ENCODE data around the gene IGFBP3.
"Not testable (repeated sequence)": the region's sequence is repeated elsewhere in the genome, so short reads cannot be mapped to it uniquely, and the experiment has no call there.

The IGFBP3 gene

GRCh38 chr7:45944058-45944457 lies 23.0 kb upstream of the IGFBP3 start:
- Histone ChIP-seq H3K27ac (ENCODE audit: low read length) (no peak overlapping the region), H2AFZ (ENCODE audit: low read depth, low read length) (no peak overlapping the region), H3K4me3 (ENCODE audit: low read depth in 1 of 2, low read length in 2 of 2) (no peak overlapping the region), H4K20me1 (ENCODE audit: insufficient read depth, low read length) (no peaks in the 10 kb centered on the region), H3K36me3 (ENCODE audit: insufficient read depth, low read length) (no peaks in the 10 kb centered on the region), H3K27me3 (ENCODE audit: insufficient read depth, low read length, poor library complexity) (no peaks in the 10 kb centered on the region), H3K79me2 (ENCODE audit: insufficient read depth, low read length) (no peaks in the 10 kb centered on the region), H3K9ac (ENCODE audit: low read depth, low read length) (no peak overlapping the region), H3K9me3 (ENCODE audit: insufficient read depth, low read length, severe bottlenecking) (no peaks in the 10 kb centered on the region), H3K4me1 (ENCODE audit: insufficient read depth, low read length) (0 out of 2 replicates have a peak, but pooled peaks cover 3% of the 10 kb centered on the region), H3K4me2 (ENCODE audit: insufficient read depth, low read length) (no peak overlapping the region)
- no peak for ATAC-seq (ENCODE audit: insufficient read depth, low read depth)
- TF ChIP-seq CTCF (IDR thresholded peaks at IDR 0.05; ENCODE audit: borderline replicate concordance, extremely low read depth, low read length, poor library complexity, severe bottlenecking), result no peak
- TF ChIP-seq EZH2 (IDR thresholded peaks at IDR 0.05; ENCODE audit: borderline replicate concordance, low read depth, low read length, severe bottlenecking), result no peak
- DNase-seq, result no peak

GRCh38 chr7:45940939-45941338 lies 19.9 kb upstream of the IGFBP3 start:
- H3K9ac ChIP-seq (ENCODE audit: low read depth, low read length), result no peak overlapping the region
- no peaks in the 10 kb centered on the region for H3K9me3 ChIP-seq (ENCODE audit: insufficient read depth, low read length, severe bottlenecking)
- H3K4me3 ChIP-seq (ENCODE audit: low read depth in 1 of 2, low read length in 2 of 2), result no peak overlapping the region
- H3K27me3 ChIP-seq (ENCODE audit: insufficient read depth, low read length, poor library complexity), result no peaks in the 10 kb centered on the region
- no peaks in the 10 kb centered on the region for H3K79me2 ChIP-seq (ENCODE audit: insufficient read depth, low read length)
- ATAC-seq (ENCODE audit: insufficient read depth, low read depth) (no peak), DNase-seq (no peak)
- TF ChIP-seq EZH2 (IDR thresholded peaks at IDR 0.05; ENCODE audit: borderline replicate concordance, low read depth, low read length, severe bottlenecking), result no peak
- TF ChIP-seq CTCF (IDR thresholded peaks at IDR 0.05; ENCODE audit: borderline replicate concordance, extremely low read depth, low read length, poor library complexity, severe bottlenecking), result no peak
- 0 out of 2 replicates have a peak, but pooled peaks cover 3% of the 10 kb centered on the region for H3K4me1 ChIP-seq (ENCODE audit: insufficient read depth, low read length)
- no peaks in the 10 kb centered on the region for H4K20me1 ChIP-seq (ENCODE audit: insufficient read depth, low read length)
- no peaks in the 10 kb centered on the region for H3K36me3 ChIP-seq (ENCODE audit: insufficient read depth, low read length)
- no peak overlapping the region for H3K27ac ChIP-seq (ENCODE audit: low read length)
- no peak overlapping the region for H3K4me2 ChIP-seq (ENCODE audit: insufficient read depth, low read length)
- H2AFZ ChIP-seq (ENCODE audit: low read depth, low read length), result no peak overlapping the region

GRCh38 chr7:45940237-45940781 lies 19.2 kb upstream of the IGFBP3 start:
- not testable (repeated sequence) for H3K4me1 ChIP-seq (ENCODE audit: insufficient read depth, low read length); H4K20me1 ChIP-seq (ENCODE audit: insufficient read depth, low read length); H3K9ac ChIP-seq (ENCODE audit: low read depth, low read length); H3K4me2 ChIP-seq (ENCODE audit: insufficient read depth, low read length); H3K36me3 ChIP-seq (ENCODE audit: insufficient read depth, low read length); H3K79me2 ChIP-seq (ENCODE audit: insufficient read depth, low read length); H2AFZ ChIP-seq (ENCODE audit: low read depth, low read length); H3K27me3 ChIP-seq (ENCODE audit: insufficient read depth, low read length, poor library complexity); H3K4me3 ChIP-seq (ENCODE audit: low read depth in 1 of 2, low read length in 2 of 2); H3K9me3 ChIP-seq (ENCODE audit: insufficient read depth, low read length, severe bottlenecking); H3K27ac ChIP-seq (ENCODE audit: low read length)
- DNase-seq (peak; percentile 54), ATAC-seq (ENCODE audit: insufficient read depth, low read depth) (peak; percentile 79)

GRCh38 chr7:45939574-45939973 lies 18.5 kb upstream of the IGFBP3 start:
- Histone ChIP-seq H3K4me3 (ENCODE audit: low read depth in 1 of 2, low read length in 2 of 2) (no peak overlapping the region), H3K79me2 (ENCODE audit: insufficient read depth, low read length) (no peaks in the 10 kb centered on the region), H3K27me3 (ENCODE audit: insufficient read depth, low read length, poor library complexity) (no peaks in the 10 kb centered on the region), H3K4me1 (ENCODE audit: insufficient read depth, low read length) (0 out of 2 replicates have a peak, but pooled peaks cover 3% of the 10 kb centered on the region), H3K27ac (ENCODE audit: low read length) (no peak overlapping the region), H3K4me2 (ENCODE audit: insufficient read depth, low read length) (no peak overlapping the region), H3K9ac (ENCODE audit: low read depth, low read length) (no peak overlapping the region), H4K20me1 (ENCODE audit: insufficient read depth, low read length) (no peaks in the 10 kb centered on the region), H2AFZ (ENCODE audit: low read depth, low read length) (no peak overlapping the region), H3K9me3 (ENCODE audit: insufficient read depth, low read length, severe bottlenecking) (no peaks in the 10 kb centered on the region), H3K36me3 (ENCODE audit: insufficient read depth, low read length) (no peaks in the 10 kb centered on the region)
- no peak for TF ChIP-seq CTCF (IDR thresholded peaks at IDR 0.05; ENCODE audit: borderline replicate concordance, extremely low read depth, low read length, poor library complexity, severe bottlenecking)
- no peak for TF ChIP-seq EZH2 (IDR thresholded peaks at IDR 0.05; ENCODE audit: borderline replicate concordance, low read depth, low read length, severe bottlenecking)
- no peak for ATAC-seq (ENCODE audit: insufficient read depth, low read depth)
- DNase-seq, result no peak
